Measurements from ENCODE around the gene TBC1D22A. TPM values are rescaled to one million over a fixed set of nuclear protein-coding genes. Genes with fewer than 3 reads are reported as not detected.

TBC1D22A gene
- total and polyA plus RNA-seq, 2 donors from 2014 or later: 24.6 to 39.4 TPM

GRCh38 chr22:47006433-47006832 is 244.0 kb downstream of the TBC1D22A start:
- H3K9me3 ChIP-seq (ENCODE audit: control insufficient read depth in 2 of 3, insufficient read depth in 1 of 3, low read length in 3 of 3): peaks cover 0 to 4% (median 0%) of the 10 kb centered on the region in 3 donors
- no peak overlapping the region for H3K9ac ChIP-seq (ENCODE audit: low read length in 3 of 3)
- H3K4me1 ChIP-seq (ENCODE audit: control insufficient read depth in 2 of 3, insufficient read depth in 2 of 3, low read depth in 1 of 3, low read length in 3 of 3): no peaks in the 10 kb centered on the region
- H3K36me3 ChIP-seq (ENCODE audit: control insufficient read depth in 2 of 3, insufficient read depth in 3 of 3, low read length in 3 of 3): peaks cover 7 to 9% (median 9%) of the 10 kb centered on the region in 3 donors
- no peak overlapping the region for H3K4me3 ChIP-seq (ENCODE audit: low read length in 3 of 3)
- H3K27ac ChIP-seq (ENCODE audit: low read depth in 2 of 2, low read length in 2 of 2): no peak overlapping the region
- intact Hi-C loops (cut with DNase I): no loop called here
- FAIRE-seq (no peak), DNase-seq (no peak)
- TF ChIP-seq CTCF (IDR thresholded peaks at IDR 0.05; ENCODE audit: borderline replicate concordance, extremely low read depth, insufficient read depth): no peak
- H3K27me3 ChIP-seq (ENCODE audit: control insufficient read depth, insufficient read depth, low read length): no peaks in the 10 kb centered on the region

- TF ChIP-seq CTCF (IDR thresholded peaks at IDR 0.05; ENCODE audit: borderline replicate concordance, extremely low read depth, insufficient read depth): no peak
- no peak for DNase-seq
- Histone ChIP-seq H3K9me3 (ENCODE audit: control insufficient read depth in 2 of 3, insufficient read depth in 1 of 3, low read length in 3 of 3) (peaks cover 0 to 4% (median 0%) of the 10 kb centered on the region in 3 donors), H3K9ac (ENCODE audit: low read length in 3 of 3) (no peak overlapping the region), H3K36me3 (ENCODE audit: control insufficient read depth in 2 of 3, insufficient read depth in 3 of 3, low read length in 3 of 3) (peaks cover 7 to 9% (median 9%) of the 10 kb centered on the region in 3 donors), H3K4me1 (ENCODE audit: control insufficient read depth in 2 of 3, insufficient read depth in 2 of 3, low read depth in 1 of 3, low read length in 3 of 3) (no peaks in the 10 kb centered on the region), H3K4me3 (ENCODE audit: low read length in 3 of 3) (no peak overlapping the region), H3K27me3 (ENCODE audit: control insufficient read depth, insufficient read depth, low read length) (no peaks in the 10 kb centered on the region), H3K27ac (ENCODE audit: low read depth in 2 of 2, low read length in 2 of 2) (no peak overlapping the region)
- FAIRE-seq: no peak
- intact Hi-C loops (cut with DNase I): no loop called here
Observed at GRCh38 chr22:47006869-47007268, 244.4 kb downstream of the TBC1D22A start.

GRCh38 chr22:47007496-47007895 is 245.0 kb downstream of the TBC1D22A start:
- FAIRE-seq (no peak), DNase-seq (no peak)
- no peak overlapping the region for H3K9ac ChIP-seq (ENCODE audit: low read length in 3 of 3)
- peaks cover 0 to 4% (median 0%) of the 10 kb centered on the region in 3 donors for H3K9me3 ChIP-seq (ENCODE audit: control insufficient read depth in 2 of 3, insufficient read depth in 1 of 3, low read length in 3 of 3)
- peaks cover 7 to 9% (median 9%) of the 10 kb centered on the region in 3 donors for H3K36me3 ChIP-seq (ENCODE audit: control insufficient read depth in 2 of 3, insufficient read depth in 3 of 3, low read length in 3 of 3)
- intact Hi-C loops (cut with DNase I): no loop called here
- TF ChIP-seq CTCF (IDR thresholded peaks at IDR 0.05; ENCODE audit: borderline replicate concordance, extremely low read depth, insufficient read depth): no peak
- no peak overlapping the region for H3K4me3 ChIP-seq (ENCODE audit: low read length in 3 of 3)
- H3K27me3 ChIP-seq (ENCODE audit: control insufficient read depth, insufficient read depth, low read length): no peaks in the 10 kb centered on the region
- no peak overlapping the region for H3K27ac ChIP-seq (ENCODE audit: low read depth in 2 of 2, low read length in 2 of 2)
- no peaks in the 10 kb centered on the region for H3K4me1 ChIP-seq (ENCODE audit: control insufficient read depth in 2 of 3, insufficient read depth in 2 of 3, low read depth in 1 of 3, low read length in 3 of 3)
